Sigmoid colon (tissue), 4 donors: ENCODE data around the gene GNS.

Experiments
- CTCF ChIP-seq, 4 experiments: fragments of 450-650 bp in 3 of 4; fragments of 200-600 bp in 1 of 4; IDR thresholded peaks; one replicate each; pipeline ENCODE4 v1.5.1; 2016 to 2019; ENCODE audit warnings: antibody characterized with exemption in 4 of 4, mild to moderate bottlenecking in 3 of 4, moderate library complexity in 2 of 4
- EP300 ChIP-seq, 4 donors: sonication (generic); formaldehyde crosslinking; IDR thresholded peaks; one replicate each; pipeline ENCODE4 v1.6.1; 2017; ENCODE audit warnings: antibody characterized with exemption in 4 of 4
- POLR2A ChIP-seq, 2 donors: fragments of 450-650 bp; IDR thresholded peaks; one replicate each; pipeline ENCODE4 v1.6.1; 2016; ENCODE audit warnings: antibody characterized with exemption in 2 of 2, mild to moderate bottlenecking in 2 of 2, moderate library complexity in 2 of 2
- POLR2AphosphoS5 ChIP-seq, 4 donors: sonication (generic); formaldehyde crosslinking; IDR thresholded peaks; one replicate each; pipeline ENCODE4 v1.6.1; 2017; ENCODE audit warnings: antibody characterized with exemption in 4 of 4

GRCh38 chr12:64687816-64688215, 71.4 kb downstream of the GNS start:
- no peak for TF ChIP-seq CTCF (IDR thresholded peaks at IDR 0.05)
- no peak for TF ChIP-seq POLR2AphosphoS5 (IDR thresholded peaks at IDR 0.05)
- TF ChIP-seq EP300 (IDR thresholded peaks at IDR 0.05): no peak
- no peak for TF ChIP-seq POLR2A (IDR thresholded peaks at IDR 0.05)
